HepG2 (cell line): ENCODE data around the gene MSX2.

Source experiments
- BHLHE40 ChIP-seq: IDR thresholded peaks from 2 replicates; pipeline ENCODE4 v1.6.1; 2011; ENCODE audit warnings: low read length, improper control_type of control experiment
- CTCF ChIP-seq: sonication (generic); formaldehyde crosslinking; IDR thresholded peaks from 2 replicates; pipeline ENCODE4 v1.5.0; 2020; ENCODE audit warnings: mild to moderate bottlenecking, missing genetic modification reagents, moderate library complexity
- EHMT2 ChIP-seq: fragments of 200-600 bp; sonication (generic); IDR thresholded peaks from 2 replicates; pipeline ENCODE4 v1.7.0; 2017; ENCODE audit warnings: antibody characterized with exemption, low read depth, low read length, borderline replicate concordance
- PBX3 ChIP-seq: sonication (generic); formaldehyde crosslinking; IDR thresholded peaks from 2 replicates; pipeline ENCODE4 v1.8.1; 2023; ENCODE audit warnings: missing genetic modification reagents, inconsistent platforms, borderline replicate concordance
- RAD21 ChIP-seq: fragments of 450-650 bp; formaldehyde crosslinking; IDR thresholded peaks from 2 replicates; pipeline ENCODE4 v1.5.0; 2020; ENCODE audit warnings: mild to moderate bottlenecking
- UBTF ChIP-seq: sonication (generic); formaldehyde crosslinking; IDR thresholded peaks from 2 replicates; pipeline ENCODE4 v1.4.0; 2020; ENCODE audit warnings: mild to moderate bottlenecking, missing genetic modification reagents

- TF ChIP-seq BHLHE40 (no peak), RAD21 (no peak), CTCF (CRISPR knock-in tag) (no peak), UBTF (CRISPR knock-in tag) (no peak), EHMT2 (no peak), PBX3 (CRISPR knock-in tag) (no peak)
These were observed 16.7 kb upstream of the MSX2 start for GRCh38 chr5:174707671-174708070.
